Measurements from ENCODE around the gene NAB1.

Gene NAB1

GRCh38 chr2:190637281-190637734 is 11.6 kb upstream of the NAB1 start:
- DNase-seq (ENCODE audit: low spot score) = no peak

DNA sequence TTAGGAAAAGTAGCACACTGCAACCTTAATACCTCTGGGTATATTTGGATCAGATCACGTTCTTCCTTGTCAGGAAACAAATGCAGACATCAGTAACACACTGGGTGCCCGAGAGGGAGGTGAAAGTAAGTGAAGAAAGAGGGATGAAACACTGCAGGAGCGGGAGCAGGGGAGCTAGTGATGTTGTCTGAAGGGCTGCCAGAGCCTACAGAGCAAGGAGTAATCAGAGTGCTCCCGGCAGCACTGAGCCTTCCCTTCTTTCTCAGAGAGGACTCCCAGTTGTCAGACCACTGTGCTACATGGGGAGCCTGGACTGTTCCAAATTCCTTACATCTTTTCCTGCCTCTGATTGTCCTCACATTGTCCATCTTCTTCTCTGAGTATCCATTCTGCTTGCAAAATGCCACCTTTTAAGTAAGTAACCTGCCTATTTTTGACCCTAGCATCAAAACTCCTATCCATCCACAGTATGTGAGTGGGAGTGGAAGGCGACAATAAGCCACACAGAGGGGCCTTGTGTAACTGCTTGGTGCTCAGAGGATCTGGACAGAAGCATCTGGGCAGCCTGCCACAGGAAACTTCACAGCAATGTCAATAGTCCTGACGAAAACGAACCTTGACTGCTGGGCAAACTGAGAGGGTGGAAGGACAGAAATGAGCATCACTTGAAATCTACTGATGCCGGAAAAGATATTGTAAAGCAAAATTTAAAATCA is 10.8 kb upstream of the NAB1 start:
- no peak for DNase-seq (ENCODE audit: low spot score)

DNA sequence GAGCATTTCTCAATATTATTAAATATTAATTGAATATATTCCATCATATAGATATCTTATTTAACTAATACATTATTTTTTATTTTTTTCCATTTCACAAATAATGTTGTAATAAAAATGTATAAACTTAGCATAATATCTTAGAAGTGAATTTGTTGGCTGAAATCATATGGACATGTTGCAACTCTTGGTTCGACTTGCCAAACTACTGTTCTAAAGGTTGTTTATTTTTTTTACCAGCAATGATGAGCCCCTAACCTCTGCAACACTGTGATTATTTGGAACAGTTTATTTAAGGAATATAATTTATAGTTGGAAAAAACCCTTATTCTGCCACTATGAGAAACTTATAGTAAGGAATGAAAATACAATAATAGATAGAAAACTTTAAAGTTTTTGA is 8.8 kb upstream of the NAB1 start:
- no peak for DNase-seq (ENCODE audit: low spot score)

GRCh38 chr2:190641469-190641868 is 7.4 kb upstream of the NAB1 start:
- DNase-seq (ENCODE audit: low spot score) = no peak

- no peak for DNase-seq (ENCODE audit: low spot score)
Measured at GRCh38 chr2:190646780-190647522, 1.9 kb upstream of the NAB1 start.

GRCh38 chr2:190648289-190649034 is 421 bp upstream of the NAB1 start:
- DNase-seq (ENCODE audit: low spot score) = peak; percentile 93

DNA sequence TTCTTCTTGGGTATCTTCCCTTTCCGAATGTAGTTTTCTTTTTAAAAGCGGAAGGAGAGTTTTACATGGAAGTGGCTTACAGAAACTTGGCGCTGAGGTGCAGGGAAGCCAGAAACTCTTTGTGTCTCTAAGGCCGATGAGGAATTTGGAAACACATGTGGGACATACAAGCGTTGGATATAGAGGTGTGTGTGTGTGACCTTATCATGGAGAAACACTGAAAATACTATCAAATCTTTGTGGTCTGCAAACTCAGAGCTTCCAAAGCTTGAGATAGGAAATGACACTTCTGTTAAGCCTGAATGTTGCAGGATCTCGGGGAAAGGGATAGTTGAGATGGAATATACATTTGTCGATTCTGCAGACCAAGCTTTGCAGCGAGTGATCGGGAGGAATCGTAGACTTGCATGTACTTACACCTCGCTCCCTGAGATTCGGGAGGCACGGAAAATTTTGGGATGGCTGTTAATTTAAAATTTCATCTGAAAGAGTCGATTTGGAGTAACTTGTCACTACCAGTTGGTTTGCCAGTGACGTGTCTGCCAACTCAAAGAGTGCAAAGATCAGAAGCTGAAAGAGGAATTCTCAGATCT is 1.0 kb downstream of the NAB1 start:
- DNase-seq (ENCODE audit: low spot score) = no peak

DNA sequence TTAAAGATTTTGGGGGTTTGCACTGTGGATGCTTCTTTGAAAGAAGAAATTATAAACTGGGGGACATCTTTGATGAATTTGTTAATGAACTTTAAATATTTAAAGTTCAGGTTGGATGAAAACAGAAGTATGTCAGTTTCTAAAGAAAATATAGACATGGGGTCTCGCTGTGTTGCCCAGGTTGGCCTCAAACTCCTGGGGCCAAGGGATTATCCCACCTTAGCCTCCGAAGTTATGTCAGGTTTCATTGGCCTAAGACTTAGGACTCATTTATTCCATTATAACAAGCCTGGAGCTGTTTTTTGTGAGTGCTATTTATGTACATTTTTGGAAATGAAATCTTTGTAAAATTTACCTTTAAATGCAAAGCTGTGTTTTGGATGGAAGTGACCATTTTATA is 2.5 kb downstream of the NAB1 start:
- DNase-seq (ENCODE audit: low spot score) = no peak

DNA sequence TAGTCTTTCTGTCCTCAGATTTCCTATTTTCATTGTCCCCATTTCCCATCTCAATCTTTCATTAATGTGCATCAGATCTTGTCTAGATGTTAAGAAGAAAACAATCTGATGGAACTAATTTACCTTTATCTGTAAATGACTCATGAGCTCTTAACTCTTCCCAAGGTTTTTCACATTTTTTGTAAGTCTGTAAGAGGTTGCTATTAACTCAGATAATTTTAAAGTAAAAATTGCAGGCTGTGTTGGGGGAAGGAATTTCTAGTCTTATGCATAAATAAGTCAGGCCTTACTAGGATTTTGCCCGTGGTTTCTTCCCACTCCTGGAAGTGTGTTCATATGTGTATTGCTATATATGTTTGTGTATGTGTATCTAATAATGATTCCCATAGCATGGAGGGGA is 4.3 kb downstream of the NAB1 start:
- DNase-seq (ENCODE audit: low spot score) = no peak

DNA sequence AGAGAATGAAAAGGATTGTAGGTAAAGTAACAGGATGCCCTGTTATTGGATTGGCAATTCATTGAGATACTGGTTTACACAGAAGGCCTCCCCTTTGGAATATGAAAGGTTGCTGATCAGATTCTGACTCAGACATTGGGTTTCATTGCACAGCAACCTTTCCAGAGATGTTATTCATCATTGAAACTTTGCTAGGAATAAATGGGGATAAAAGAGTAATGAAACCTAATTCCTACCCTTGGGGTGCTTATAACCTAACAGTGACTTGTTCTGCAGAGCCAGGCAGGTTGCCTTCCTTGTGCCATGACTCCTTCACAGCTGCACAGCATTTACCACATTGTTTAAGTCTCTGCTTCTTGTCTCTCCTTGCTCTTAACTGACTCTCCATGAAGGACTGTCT is 5.0 kb downstream of the NAB1 start:
- DNase-seq (ENCODE audit: low spot score) = no peak

DNA sequence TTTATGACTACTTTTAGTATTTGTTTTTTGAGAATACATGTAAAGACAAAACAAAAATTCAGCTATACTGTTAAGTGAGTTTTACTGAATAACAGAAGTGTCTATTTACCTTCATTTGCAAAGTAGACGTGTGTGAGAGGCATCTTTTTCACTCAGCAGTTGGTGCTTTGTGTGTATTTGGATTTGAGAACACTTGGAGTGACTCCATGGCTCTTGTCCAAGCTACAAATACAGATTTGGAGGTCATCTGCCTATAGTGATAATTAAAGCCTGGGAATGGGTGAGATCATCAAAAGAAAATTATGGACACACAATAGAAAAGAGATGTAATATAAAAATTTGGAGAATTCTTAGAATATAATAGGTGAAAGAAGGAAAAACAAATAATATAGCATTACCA is 6.2 kb downstream of the NAB1 start:
- DNase-seq (ENCODE audit: low spot score) = no peak

- DNase-seq (ENCODE audit: low spot score) = no peak
Measured at GRCh38 chr2:190655570-190655969, 6.7 kb downstream of the NAB1 start.

GRCh38 chr2:190656301-190656700 is 7.4 kb downstream of the NAB1 start:
- DNase-seq (ENCODE audit: low spot score) = no peak

DNA sequence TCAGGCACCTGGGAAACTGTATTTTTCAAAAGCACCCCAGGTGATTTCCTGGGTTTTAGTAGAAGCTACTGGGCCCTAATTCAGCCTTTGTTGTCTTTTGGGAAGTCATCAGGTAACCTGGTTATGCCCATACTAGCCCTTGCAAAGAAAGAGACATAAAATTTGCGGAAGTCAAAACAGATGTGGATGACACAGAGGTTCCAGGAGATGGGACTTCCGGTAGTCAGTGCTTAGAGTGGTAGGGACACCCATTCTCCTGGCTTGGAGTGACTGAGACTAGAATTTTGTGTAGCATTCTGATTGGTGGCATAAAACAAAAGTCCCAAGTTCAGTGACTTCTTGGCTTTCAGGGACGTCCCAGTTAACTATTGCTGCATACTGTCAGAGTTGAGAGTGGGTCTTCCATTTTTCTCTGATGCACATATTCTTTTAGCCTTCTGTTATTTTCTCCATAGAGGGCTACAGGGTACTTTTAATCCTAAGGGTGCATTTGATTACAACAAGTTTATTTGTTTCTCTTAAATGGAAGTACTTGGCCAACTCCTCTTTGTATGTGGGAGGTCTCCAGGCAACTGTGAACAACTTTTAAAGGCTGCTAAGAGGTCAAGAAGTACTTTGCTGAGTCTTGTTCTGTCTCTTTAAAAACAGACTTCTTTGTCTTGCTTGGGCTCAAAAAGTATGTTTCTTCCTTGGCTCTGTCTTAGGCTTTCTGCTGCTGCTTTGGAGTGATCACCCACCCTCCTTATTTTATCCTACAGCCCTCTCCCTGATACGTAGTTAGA is 8.8 kb downstream of the NAB1 start:
- no peak for DNase-seq (ENCODE audit: low spot score)

DNA sequence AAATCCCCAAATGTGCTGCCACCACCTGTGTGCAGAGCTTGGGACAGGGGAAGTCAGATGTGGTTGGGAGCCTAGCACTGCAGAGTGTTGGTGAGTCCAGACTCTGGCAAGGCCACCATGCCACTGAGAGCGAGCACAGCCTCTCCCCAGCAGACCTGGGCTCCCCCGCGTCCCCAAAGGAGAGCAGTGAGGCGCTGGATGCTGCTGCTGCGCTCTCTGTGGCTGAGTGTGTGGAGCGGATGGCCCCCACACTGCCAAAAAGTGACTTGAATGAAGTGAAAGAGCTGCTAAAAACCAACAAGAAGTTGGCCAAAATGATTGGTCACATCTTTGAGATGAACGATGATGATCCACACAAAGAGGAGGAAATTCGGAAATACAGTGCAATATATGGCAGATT is 10.7 kb downstream of the NAB1 start:
- DNase-seq (ENCODE audit: low spot score) = no peak

DNA sequence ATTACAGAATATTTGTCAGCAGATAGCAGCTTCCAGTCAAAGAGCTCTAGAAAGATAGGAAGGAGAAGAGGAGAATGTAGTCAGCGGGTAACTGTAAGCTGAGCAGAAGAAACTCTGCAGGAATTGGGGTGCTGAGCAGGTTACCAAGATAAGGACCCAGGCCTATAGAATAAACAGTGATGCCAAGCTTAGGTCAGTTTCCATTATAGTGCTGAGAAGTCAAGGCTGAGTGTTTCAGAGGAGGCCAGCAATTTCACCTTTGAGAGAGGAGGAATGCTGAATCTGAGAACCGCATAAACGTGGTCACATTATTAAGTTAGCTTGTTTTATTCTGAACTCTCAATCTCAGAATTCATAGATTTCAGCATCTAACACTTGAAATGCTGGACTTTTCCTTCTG is 13.9 kb downstream of the NAB1 start:
- no peak for DNase-seq (ENCODE audit: low spot score)

- DNase-seq (ENCODE audit: low spot score) = no peak
Measured at GRCh38 chr2:190663348-190663747, 14.5 kb downstream of the NAB1 start.

DNA sequence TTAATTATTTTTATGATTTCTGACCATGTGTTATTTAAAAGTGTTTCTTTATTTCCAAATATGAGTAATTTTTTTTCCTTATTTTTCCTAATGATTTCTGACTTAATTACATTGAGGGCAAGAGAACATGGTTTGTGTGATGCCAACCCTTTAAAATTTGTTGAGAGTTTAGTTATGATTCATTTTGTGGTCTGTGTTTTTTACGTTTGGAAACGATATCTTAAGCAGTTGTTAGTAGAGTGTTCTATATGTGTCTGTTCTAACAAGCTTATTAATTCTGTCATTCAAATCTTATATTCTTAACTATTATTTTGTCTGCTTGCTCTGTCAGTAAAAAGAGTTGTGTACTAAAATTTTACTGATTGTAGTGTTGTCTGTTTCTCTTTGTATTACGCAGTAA is 15.0 kb downstream of the NAB1 start:
- DNase-seq (ENCODE audit: low spot score) = no peak

DNA sequence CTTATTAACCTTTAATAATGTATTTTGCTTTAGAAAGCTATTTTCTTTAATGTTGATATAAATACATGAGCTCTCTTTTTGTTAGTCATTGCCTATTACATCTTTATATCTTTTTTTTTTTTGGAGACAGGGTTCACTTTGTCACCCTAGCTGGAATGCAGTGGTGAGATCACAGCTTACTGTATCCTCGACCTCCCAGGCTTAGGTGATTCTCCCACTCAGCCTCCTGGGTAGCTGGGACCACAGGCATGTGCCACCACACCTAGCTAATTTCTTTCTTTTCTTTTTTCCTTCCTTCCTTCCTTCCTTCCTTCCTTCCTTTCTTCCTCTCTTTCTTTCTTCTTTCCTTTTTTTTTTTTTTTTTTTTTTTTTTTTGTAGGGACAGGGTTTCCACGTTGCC is 15.4 kb downstream of the NAB1 start:
- DNase-seq (ENCODE audit: low spot score) = no peak

GRCh38 chr2:190666895-190667294 is 18.0 kb downstream of the NAB1 start:
- no peak for DNase-seq (ENCODE audit: low spot score)

- DNase-seq (ENCODE audit: low spot score) = no peak
Measured at GRCh38 chr2:190668892-190669291, 20.0 kb downstream of the NAB1 start.
